ENCODE measurements around the gene EFNA5.

EFNA5 gene

DNA sequence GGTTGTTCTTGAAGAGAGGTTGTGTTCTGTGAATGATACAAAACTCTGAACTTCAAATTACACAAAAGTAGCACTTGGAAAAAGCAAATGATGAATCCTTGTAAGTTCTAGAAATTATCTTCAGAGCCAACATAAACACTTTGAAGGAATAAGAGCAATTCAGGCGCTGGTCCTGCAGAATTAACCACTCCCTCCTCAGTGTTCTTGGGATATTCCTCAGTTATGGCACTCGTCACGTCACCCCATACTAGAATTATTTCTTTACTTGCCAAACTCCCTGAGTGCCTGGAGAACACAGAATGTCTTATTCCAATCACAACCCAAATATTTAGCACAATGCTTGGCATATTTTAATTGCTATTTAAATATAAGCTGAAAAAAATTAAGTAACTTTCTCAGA is 126.3 kb downstream of the EFNA5 start:
- no peak for DNase-seq (ENCODE audit: low spot score)

DNA sequence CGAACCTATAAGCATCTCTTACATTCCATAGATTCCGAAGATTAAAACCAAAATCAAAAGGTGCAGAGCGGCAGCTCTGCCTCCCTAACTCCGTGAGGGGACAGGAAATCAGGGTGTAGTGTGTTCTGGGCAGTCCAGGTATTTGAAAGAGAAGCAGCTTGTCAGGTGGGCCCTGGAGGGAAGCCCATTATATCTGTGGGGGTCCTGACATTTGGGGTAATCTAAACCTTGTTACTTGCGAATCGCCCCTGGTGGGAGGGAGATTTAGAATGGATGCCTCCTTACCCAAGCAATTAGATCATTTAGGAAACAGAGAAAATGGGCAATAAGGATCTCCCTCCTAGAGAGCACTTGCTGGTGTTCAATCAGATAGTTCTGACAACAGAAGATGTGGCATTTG is 126.9 kb downstream of the EFNA5 start:
- no peak for DNase-seq (ENCODE audit: low spot score)

DNA sequence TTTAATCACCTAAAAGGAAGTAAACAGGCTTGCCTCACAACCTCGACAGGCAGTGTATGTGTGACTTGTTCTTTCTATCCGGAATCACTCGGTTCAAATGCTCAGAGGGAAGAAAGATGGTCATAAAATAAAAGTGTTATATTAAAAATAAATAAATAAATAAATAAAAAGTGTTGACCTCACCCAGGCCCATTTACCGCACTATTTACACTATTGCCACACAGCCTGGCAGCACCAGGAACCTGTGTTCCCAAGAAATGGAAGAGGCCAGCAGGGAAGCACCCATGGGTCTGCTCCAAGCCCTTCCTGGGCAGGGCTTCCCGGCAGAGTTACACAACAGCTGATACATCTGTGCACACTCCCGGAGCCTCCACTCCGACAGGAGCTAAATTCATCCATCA is 127.9 kb downstream of the EFNA5 start:
- no peak for DNase-seq (ENCODE audit: low spot score)

DNA sequence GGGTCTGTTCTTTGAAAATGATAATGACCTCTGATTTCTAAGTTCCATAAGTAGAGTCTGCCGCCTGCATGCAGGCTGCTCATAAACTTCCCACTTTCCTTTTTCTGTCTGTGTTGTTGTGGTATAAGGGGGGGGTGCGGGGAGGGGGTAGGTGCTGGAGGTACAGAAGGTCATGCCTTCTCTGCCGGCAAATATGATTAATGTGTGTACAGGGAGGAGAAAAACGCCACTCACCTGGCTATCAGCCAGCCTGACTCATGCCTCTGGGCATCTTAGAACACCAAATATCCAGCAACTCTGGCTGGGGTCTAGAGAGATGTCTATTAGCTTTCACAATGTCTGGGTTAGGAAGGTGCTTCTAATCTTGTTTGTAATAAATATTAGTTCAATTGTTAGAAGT is 128.3 kb downstream of the EFNA5 start:
- no peak for DNase-seq (ENCODE audit: low spot score)

DNA sequence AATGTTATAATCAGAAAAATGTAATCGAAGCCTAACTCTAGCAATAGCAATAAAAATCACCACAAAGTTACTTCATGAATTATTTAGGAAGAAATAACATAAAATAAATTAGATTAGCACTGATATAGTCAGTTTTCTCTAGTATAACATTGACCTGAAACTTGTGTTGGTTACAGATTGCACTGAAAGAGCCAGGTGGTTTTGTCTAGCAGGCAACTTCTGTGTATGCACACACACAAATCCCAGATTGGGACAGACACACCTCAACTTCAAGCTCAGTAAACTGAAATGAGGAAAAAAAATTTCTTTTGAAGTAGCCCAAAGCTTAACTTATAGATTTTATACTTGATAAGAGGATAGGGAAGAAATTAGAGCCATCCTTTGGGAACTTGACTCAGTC is 129.3 kb downstream of the EFNA5 start:
- no peak for DNase-seq (ENCODE audit: low spot score)

DNA sequence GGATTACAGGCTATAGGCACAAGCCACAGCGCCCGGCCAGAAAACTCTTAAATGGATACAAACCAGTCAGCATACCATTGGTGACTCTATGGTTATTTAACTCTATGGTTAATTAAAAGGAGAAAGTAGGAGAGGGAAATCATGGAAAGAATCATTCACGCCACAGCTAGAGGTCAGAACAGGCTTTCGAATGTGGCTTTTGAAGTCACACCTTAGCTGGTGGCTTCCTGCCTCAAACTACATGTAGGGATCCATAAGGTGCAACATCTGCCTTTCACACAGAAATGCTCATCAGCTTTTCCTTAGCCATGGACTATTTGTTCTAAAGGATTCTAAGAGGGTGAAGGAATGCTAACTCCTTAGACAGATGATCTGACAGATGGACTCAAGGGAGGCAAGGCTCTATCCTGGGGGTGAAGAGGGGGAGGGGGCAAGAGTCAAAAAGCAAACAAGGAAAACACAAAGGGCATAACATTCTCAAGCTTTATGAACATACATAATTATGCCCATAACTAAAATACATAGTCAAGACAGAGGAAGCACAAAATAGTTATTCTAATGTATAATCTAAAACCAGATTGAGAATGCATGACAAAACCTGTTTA is 130.9 kb downstream of the EFNA5 start:
- DNase-seq (ENCODE audit: low spot score), result no peak

DNA sequence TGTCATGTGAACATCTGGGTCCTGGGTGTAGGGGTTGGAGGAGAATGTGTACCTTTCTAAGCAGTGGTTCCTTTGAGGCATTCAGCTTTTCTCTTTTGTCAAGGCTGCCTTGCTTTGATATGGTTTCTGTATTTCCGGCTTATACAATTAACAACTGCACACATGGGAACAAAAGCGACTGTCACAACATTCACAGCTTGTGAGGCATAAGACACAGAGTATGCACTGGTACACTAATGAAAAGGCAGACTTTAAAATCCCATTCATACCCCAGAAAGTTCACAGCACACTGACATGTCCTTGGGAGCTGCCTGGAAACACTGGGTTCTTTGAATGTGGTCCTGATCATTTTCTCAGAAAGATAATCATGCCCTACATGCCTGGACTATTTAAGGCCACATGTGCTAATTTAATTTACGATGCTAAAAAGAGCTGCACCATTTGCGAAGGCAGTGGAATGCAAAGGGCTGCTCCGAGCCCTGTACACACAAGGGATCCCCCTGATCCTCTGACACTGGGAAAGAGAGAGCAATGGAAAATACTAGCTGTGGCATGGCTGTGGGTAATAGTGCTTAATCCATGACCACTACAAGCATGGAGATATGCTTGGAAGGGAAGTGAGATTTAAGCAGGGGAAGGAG is 131.8 kb downstream of the EFNA5 start:
- no peak for DNase-seq (ENCODE audit: low spot score)

DNA sequence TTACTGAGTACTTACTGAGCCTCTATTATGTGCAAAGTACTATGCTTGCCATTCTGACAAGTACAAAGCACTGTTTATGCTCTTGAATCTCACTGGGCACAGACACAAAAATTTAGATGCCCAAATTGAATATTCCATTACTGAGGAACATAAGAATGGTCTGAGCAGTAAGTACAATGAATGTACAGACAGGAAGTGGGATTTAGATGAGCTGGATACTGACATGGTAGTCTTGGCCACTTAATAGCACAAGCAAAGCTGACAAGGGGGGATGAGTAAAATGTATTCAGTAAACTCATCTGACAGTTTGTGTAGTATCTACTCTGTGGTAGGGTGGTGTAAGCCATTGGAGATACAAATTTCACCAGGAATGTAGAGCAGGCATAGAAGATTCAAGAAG is 132.4 kb downstream of the EFNA5 start:
- DNase-seq (ENCODE audit: low spot score), result no peak

DNA sequence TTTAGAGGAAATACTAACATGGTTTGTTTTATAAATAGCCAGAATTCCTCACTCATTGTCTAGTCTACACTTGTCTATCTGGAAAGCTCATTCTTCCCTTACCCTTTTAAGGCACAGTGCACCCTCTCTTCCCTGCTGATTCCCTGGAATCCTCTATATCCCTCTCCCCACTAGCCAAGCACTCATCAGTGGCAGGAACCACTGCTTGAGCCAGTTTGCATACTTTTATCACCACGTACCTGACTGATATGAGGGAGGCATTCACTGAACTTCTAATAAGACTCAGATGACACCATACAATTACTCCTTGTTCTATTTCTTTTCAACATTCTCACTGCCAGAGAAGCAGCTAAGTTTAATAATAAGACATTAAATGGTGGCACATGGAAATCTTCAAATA is 134.9 kb downstream of the EFNA5 start:
- DNase-seq (ENCODE audit: low spot score), result no peak

DNA sequence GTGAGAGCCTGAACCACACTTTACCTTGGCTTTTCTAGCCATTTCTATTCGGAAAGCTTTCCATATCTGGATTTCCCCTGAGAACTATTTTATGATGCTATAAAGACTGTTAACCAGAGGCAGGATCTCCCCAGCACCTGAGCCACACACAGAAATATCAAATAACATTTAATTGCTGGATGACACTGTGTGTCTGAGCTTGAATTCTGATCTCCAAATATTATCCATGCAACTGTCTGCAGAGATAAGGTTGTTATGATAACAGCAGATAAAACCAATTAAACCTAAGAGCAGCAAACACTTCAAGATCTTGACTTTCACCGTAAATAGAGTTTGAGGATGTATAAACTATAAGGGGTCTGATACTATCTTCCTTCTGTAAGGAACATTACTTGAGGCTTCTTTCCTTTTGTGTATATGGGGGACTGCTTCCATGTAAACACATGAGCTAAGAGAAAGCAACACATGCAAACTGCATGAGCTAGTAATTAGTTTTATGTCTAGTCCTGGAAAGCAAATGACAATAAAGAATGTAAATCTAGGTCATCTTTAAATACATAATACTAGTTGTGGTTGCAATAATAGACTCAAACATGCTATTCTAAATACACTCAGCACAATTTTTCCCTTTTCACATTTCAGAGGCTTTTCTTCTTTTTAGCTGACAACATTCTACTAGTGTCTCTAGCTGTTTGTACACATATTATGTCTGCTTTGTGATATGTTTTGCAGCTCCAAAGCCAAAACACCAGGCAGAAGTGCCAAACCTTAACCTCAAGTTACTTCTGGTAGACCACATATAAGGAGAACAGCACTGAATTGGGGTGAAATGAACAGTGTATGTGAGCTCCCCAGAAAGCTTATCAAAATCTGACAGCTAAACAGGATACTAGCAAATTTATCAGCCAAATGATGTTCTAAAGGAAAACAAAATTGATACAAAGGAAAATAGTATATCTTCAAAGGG is 136.5 kb downstream of the EFNA5 start:
- no peak for DNase-seq (ENCODE audit: low spot score)

DNA sequence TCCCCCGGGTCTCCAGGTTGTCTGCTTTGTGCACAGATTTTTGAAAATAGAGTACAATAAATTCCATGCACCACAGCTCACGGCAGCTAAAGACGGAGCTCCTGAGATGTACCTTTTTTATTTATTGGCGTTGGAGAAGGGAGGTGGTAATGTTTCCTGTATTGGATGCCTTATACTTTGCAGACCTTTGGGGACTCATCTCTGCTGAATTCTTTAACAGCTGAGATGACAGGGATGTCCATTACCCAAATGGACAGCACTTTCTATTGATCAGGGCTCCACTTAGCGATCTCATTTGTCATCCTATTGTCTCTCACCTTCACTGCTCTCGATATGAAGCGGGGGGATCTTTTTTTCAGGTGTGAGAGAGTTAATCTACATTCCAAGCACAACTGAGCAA is 137.8 kb downstream of the EFNA5 start:
- no peak for DNase-seq (ENCODE audit: low spot score)

DNA sequence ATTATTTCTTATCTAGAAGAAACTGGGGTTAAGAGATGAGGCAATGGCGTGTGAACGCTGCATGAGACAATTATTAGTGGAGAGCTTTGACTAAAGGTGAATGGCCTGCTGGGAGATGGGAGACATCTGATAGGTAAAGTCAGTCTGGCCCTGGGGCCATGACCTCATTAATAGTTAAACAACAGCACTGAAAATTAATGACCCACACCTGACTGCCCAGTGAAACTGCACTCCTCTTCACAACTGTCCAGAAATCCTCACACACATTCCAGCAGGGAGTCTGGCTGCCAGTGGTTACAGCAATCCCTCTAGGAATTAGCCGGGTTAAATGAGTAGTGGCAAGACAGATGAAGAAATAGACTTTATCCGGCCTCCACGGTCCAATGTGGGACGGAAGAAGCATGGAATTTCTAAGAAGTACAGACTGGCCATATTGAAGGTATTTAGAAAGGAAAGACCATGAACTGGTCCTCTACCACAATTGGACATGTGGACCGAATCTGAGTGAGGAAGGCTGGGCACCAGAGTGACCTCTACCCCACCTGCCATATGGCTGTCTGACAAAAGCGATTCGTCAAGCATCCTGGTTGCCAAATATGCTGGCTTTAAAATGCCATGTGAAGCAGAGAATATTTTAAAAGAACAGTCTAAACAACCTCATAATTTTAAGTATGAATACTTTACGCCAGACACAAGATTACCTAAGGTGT is 138.4 kb downstream of the EFNA5 start:
- no peak for DNase-seq (ENCODE audit: low spot score)

DNA sequence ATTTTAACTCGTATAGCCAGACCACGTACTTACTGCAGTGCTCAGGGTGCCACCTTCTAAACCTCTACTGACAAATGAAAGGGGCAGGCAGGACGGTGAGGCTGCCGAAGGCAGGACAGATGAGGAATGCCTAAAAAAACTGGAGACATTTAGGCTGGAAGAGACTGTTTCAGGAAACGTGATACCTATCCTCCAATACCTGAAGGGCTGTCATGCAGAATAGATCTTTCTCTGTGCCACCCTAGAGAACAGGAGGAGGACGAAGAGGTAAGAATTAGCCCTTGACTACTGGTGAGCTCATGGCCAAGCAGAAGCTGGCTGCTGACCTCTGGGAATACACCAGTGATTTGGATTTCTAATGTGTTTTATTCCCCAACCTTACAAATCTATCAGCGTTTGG is 139.4 kb downstream of the EFNA5 start:
- DNase-seq (ENCODE audit: low spot score), result no peak

DNA sequence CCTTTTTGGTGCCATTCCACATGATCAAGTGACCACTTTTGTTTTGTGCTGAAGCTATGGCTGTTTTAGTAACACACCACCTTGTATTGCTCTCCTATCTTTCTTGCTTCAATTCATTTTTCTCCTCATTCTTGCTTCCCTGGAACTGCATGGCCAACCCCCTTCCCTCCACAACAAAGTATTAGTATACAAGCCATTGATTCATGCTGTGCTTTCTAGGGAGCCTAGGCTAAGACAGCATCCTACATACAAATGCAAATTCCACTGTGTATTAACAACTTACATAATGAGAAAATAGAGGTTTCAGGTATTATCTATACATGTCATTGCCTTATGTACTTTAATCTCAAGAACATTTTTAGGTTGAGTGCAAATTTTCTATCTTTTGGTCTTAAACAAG is 141.1 kb downstream of the EFNA5 start:
- no peak for DNase-seq (ENCODE audit: low spot score)

DNA sequence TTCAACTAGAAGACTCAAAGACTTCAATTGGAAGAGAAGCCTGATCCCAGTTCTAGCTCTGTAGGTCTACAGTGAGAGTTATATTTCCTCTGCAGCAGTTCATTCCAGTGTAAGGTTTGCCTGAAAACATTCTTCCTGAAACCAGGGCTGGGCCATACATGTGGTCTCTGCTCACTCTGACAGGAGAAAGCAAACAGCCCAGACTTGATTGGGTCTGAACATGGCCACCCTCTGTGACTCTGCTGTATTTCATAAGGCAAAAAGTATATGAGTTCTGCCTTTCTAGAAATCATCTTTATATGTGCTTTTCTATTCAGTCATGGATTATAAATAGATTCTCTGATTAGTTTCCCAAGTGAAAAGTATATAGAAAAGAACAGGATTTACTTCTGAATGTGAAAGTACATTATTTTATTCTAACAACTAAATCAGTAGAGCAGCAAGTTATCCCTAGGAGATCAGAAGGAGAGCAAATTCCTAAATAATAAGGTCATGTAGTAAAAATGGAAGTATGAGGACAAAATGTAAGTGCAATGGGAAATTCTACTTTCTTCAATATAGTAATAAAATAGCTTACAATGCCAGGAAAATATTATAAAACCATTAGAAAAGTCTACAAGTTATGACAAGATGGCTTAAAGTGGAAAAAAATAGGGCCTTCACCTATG is 144.3 kb downstream of the EFNA5 start:
- DNase-seq (ENCODE audit: low spot score), result no peak

DNA sequence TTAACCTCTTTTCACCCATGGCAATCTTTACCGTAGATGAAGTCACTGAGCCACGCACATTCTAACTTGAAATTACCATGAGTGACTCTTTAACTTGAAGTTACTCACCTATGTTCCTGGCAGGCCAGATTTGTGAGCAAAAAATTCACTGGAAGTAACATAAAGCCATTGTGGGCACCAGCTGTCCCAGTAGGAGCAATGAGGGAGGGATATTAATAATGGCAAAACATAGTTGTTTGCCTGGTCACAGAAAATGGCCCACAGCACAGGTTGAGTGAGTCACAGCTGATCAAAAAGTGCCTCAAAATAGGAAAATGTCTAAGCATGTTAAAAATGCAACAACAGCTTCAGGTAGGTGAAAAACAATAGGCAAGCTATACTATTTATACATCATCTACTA is 146.6 kb downstream of the EFNA5 start:
- DNase-seq (ENCODE audit: low spot score), result no peak

DNA sequence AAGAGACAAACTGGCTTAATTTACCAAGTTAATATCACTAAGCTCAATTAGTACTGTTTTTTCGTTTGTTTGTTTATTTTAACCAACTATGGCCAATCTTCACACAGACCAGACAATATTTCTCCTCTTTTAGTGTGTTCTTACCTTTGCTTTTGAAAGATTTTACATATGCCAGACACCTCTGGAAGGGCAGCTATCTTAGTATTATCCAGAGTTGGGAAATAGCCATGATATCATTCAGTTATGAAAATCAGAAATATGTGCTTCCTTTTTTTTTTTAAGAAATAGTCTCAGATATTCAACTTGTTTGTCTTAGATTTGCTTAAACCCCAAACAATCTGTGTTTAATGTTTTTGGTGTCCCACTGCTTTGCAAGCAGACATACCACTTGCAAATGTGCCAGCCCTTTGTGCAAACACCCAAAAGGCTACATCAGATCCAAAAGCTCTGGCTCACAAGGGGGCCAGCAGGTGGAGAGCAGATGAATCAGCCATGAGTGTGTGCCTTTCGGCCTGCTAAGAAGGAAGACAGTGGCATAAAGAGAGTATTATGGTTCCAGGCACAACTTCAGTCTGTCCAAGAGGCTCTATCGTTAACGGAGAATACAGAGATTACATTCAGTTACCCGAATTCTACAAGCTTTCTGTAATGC is 147.6 kb downstream of the EFNA5 start:
- DNase-seq (ENCODE audit: low spot score), result no peak

DNA sequence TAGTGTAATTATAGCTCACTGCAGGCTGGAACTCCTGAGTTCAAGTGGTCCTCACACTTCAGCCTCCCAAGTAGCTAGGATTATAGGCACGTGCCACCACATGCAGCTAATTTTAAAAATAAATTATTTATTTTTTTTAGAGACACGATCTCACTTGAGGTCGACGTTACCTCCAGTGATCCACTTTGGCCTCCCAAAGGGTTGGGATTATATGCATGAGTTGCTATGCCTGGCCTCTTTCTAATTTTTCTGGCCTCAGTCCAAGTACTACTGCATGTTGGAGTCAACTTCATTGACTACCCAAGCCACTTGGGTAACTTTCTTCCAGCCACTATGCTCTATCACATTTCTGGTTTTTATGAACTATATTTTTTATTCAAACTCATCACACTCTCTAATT is 148.3 kb downstream of the EFNA5 start:
- no peak for DNase-seq (ENCODE audit: low spot score)

DNA sequence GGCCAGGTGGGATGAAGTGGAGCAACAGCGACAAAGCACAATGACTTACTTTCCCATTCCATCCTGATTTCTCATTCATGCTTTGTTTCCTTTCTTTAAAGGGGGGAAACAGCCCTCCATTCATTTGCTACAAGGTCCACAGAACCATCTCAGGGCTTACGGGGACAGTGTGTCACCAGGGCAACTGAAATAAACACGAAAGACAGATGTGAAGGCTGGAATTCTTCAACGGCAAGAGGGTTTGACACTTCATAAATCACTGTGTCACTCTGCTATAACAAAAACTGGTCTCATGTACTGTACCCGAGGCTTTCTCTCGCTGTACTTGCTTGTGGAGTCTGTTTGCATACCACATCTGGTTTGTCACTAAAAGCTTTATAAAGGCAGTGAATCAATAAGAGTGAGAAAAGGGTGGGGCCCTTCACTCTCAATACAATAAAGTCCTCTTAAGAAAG is 150.8 kb downstream of the EFNA5 start:
- no peak for DNase-seq (ENCODE audit: low spot score)

DNA sequence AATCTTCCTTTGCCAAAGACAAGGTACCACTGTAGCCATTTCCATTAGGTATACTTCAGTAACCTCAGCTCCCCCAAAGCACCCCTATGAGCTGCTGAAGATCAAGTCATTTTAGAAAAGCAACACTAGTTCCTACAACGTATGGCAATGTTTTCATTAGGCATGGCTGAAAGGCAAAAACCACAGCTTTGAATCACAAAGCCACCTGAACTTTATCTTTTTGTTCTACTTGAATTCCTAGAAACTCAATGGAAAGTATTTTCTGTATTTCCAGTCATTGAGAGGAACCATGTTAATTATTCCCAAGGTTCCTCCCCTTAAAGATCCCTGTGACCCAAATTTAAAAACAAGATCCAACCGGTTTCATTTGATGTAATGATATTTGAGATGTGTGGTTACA is 152.1 kb downstream of the EFNA5 start:
- DNase-seq (ENCODE audit: low spot score), result no peak

DNA sequence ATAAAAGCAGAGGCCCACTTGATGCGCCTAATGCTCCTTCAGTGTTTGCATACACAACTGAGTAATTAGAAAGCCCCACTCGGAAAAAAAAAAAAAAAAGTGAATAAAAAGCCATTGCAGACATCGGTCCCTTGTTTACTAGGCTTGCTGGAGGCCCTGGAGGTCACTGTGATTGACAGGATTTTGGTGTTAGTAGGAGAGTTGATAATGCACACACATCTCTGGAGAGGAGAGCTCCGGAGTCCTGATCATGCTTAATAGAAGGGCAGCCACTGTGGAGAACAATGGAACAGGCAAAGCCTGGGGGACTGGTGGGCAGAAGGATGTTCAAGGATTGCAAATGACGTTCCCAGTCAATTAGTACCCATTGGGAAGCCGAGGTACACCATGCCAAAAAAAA is 152.5 kb downstream of the EFNA5 start:
- DNase-seq (ENCODE audit: low spot score), result no peak
